GM18505 (cell line): Measurements from ENCODE around the gene RPL10.
"Not testable (repeated sequence)": the region's sequence is repeated elsewhere in the genome, so short reads cannot be mapped to it uniquely, and the experiment has no call there.

Source experiments
- ATAC-seq: cut with Tn5 transposase; IDR thresholded peaks from one replicate; pipeline ENCODE4 v1.9.1; 2021; ENCODE audit not compliant: unreplicated experiment
- POLR2A ChIP-seq: IDR thresholded peaks from 4 replicates; pipeline ENCODE4 v1.6.1; 2011; ENCODE audit warnings: borderline replicate concordance; ENCODE audit not compliant: insufficient read depth, insufficient read length; ENCODE audit errors: extremely low read depth

Gene RPL10

GRCh38 chrX:154378059-154378798 lies 19.9 kb upstream of the RPL10 start:
- ATAC-seq = peak; percentile 0
- TF ChIP-seq POLR2A = peak; percentile 55

- peak; percentile 66 for TF ChIP-seq POLR2A
- peak; percentile 75 for ATAC-seq
Observed at GRCh38 chrX:154378799-154379568, 19.2 kb upstream of the RPL10 start, which contains the start of gene EMD. EMD (plus strand) TSS chrX:154379295; CDS start chrX:154379485, 190 bp downstream.

- peak; percentile 0 for ATAC-seq
- no peak for TF ChIP-seq POLR2A
Observed at GRCh38 chrX:154379569-154379951, 18.6 kb upstream of the RPL10 start.

GRCh38 chrX:154380153-154380552 lies 18.0 kb upstream of the RPL10 start:
- no peak for TF ChIP-seq POLR2A
- no peak for ATAC-seq

GRCh38 chrX:154380787-154381186 lies 17.4 kb upstream of the RPL10 start:
- ATAC-seq = no peak
- no peak for TF ChIP-seq POLR2A

GRCh38 chrX:154381271-154381670 lies 16.9 kb upstream of the RPL10 start:
- no peak for ATAC-seq
- no peak for TF ChIP-seq POLR2A

- ATAC-seq = no peak
- TF ChIP-seq POLR2A = no peak
Observed at GRCh38 chrX:154382483-154383069, 15.6 kb upstream of the RPL10 start.

GRCh38 chrX:154383359-154384283 lies 14.6 kb upstream of the RPL10 start:
- no peak for ATAC-seq
- no peak for TF ChIP-seq POLR2A

- no peak for TF ChIP-seq POLR2A
- ATAC-seq = no peak
Observed at GRCh38 chrX:154384284-154384892, 13.8 kb upstream of the RPL10 start.

- not testable (repeated sequence) for ATAC-seq
Observed at GRCh38 chrX:154388094-154388493, 10.1 kb upstream of the RPL10 start.

- not testable (repeated sequence) for ATAC-seq
Observed at GRCh38 chrX:154388649-154389048, 9.5 kb upstream of the RPL10 start.

GRCh38 chrX:154389812-154390747 lies 8.1 kb upstream of the RPL10 start:
- ATAC-seq = peak; percentile 59

GRCh38 chrX:154396363-154396762 lies 1.8 kb upstream of the RPL10 start:
- ATAC-seq = not testable (repeated sequence)
